GM21381 (cell line): Measurements from ENCODE around the gene BBS10.
"Not testable (repeated sequence)": the region's sequence is repeated elsewhere in the genome, so short reads cannot be mapped to it uniquely, and the experiment has no call there.

Experiments
- ATAC-seq: cut with Tn5 transposase; IDR thresholded peaks from one replicate; pipeline ENCODE4 v1.9.1; 2021; ENCODE audit warnings: mild to moderate bottlenecking, moderate library complexity; ENCODE audit not compliant: unreplicated experiment

The BBS10 gene

GRCh38 chr12:76348079-76348901 is at the start of gene BBS10:
TSS of gene BBS10 (minus strand) at chr12:76348415. CDS start at chr12:76348358, 57 bp downstream.
- peak; percentile 97 for ATAC-seq

GRCh38 chr12:76391461-76391860 is 43.2 kb upstream of the BBS10 start:
- no peak for ATAC-seq

GRCh38 chr12:76387614-76388013 is 39.4 kb upstream of the BBS10 start:
- ATAC-seq = no peak

GRCh38 chr12:76384560-76384959 is 36.3 kb upstream of the BBS10 start:
- ATAC-seq = no peak

GRCh38 chr12:76383988-76384387 is 35.8 kb upstream of the BBS10 start:
- ATAC-seq = no peak

GRCh38 chr12:76379261-76379660 is 31.0 kb upstream of the BBS10 start:
- ATAC-seq = no peak

GRCh38 chr12:76376876-76377275 is 28.7 kb upstream of the BBS10 start:
- not testable (repeated sequence) for ATAC-seq

- no peak for ATAC-seq
Observed at GRCh38 chr12:76375939-76376338, 27.7 kb upstream of the BBS10 start.

GRCh38 chr12:76375470-76375869 is 27.3 kb upstream of the BBS10 start:
- no peak for ATAC-seq

- no peak for ATAC-seq
Observed at GRCh38 chr12:76374386-76375020, 26.3 kb upstream of the BBS10 start.

GRCh38 chr12:76368230-76368629 is 20.0 kb upstream of the BBS10 start:
- ATAC-seq = no peak

GRCh38 chr12:76366163-76366562 is 17.9 kb upstream of the BBS10 start:
- ATAC-seq = no peak

- not testable (repeated sequence) for ATAC-seq
Observed at GRCh38 chr12:76364131-76364530, 15.9 kb upstream of the BBS10 start.

- ATAC-seq = no peak
Observed at GRCh38 chr12:76360316-76360715, 12.1 kb upstream of the BBS10 start.

GRCh38 chr12:76356071-76356470 is 7.9 kb upstream of the BBS10 start:
- ATAC-seq = no peak

- ATAC-seq = no peak
Observed at GRCh38 chr12:76346798-76347420, 1.3 kb downstream of the BBS10 start.

- no peak for ATAC-seq
Observed at GRCh38 chr12:76346236-76346635, 2.0 kb downstream of the BBS10 start.

GRCh38 chr12:76345569-76345968 is 2.6 kb downstream of the BBS10 start:
- ATAC-seq = no peak

- ATAC-seq = no peak
Observed at GRCh38 chr12:76341436-76342030, 6.7 kb downstream of the BBS10 start.

GRCh38 chr12:76340680-76341435 is 7.4 kb downstream of the BBS10 start:
- ATAC-seq = no peak

- ATAC-seq = no peak
Observed at GRCh38 chr12:76337583-76337982, 10.6 kb downstream of the BBS10 start.
